Heart left ventricle (tissue), 13 donors: Measurements from ENCODE around the gene PPM1L.

Experiments used
- CTCF ChIP-seq, 12 donors: fragments of 200-600 bp; sonication (generic) in 4 of 12; IDR thresholded peaks; one replicate each; pipeline versions ENCODE4 v1.5.0 to v1.8.0; 2018 to 2022; ENCODE audit warnings: antibody characterized with exemption in 12 of 12, mild to moderate bottlenecking in 5 of 12
- POLR2A ChIP-seq, 2 donors: fragments of 450-650 bp; IDR thresholded peaks; one replicate each; pipeline ENCODE4 v1.6.1; 2017; ENCODE audit warnings: antibody characterized with exemption in 2 of 2, mild to moderate bottlenecking in 2 of 2, moderate library complexity in 2 of 2
- donor health status: ischemic (EF 13 %, LVEDD 7.1; RV severe dilation, severe dysfunction).
- donor health status: DM: no; HTN: yes; CAD: no.
- donor health status: DM: no; HTN: no; CAD: no.
- donor health status: ischemic (EF 25% LVEDD 6.9; RV normal size, moderate dysfunction).
- donor health status: ischemic (EF 25% LVEDD 5.7; RV mildly dilated, moderate dysfunction).
- donor health status: ischemic (EF 35%, LVEDD 5.7; RV mildly dilated, moderate dysfunction).
- donor health status: nonischemic (EF 11% LVEDD 7.7; RV severe dilation, severe dysfunction).
- donor health status: DM: yes; HTN: yes; CAD: no.
- donor health status: PGD.
- donor health status: ischemic (EF 29% LVEDD 5.4; RV normal size, mild dysfunction).
- donor health status: nonischemic (EF 23%, LVEDD 6.1; RV moderate dilation, normal function).

GRCh38 chr3:160876643-160877042 is 120.6 kb downstream of the PPM1L start:
- TF ChIP-seq CTCF (IDR thresholded peaks at IDR 0.05), result no peak
- TF ChIP-seq POLR2A (IDR thresholded peaks at IDR 0.05), result no peak
